GM12878 (cell line): ENCODE data around the gene SDK2. TPM values are rescaled to one million over a fixed set of nuclear protein-coding genes. Genes with fewer than 3 reads are reported as not detected.
A peak's percentile ranks its signal among the peaks of the same experiment; 100 is the strongest.

Experiments
- CBX3 ChIP-seq: fragments of 200-600 bp; sonication (generic); IDR thresholded peaks from 2 replicates; pipeline ENCODE4 v1.6.1; 2016; ENCODE audit warnings: low read depth, borderline replicate concordance
- ELK1 ChIP-seq: IDR thresholded peaks from 2 replicates; pipeline ENCODE4 v1.6.1; 2012; ENCODE audit warnings: low read depth, low read length, improper control_type of control experiment
- ETV6 ChIP-seq, 2 experiments: fragments of 450-650 bp in 1 of 2; IDR thresholded peaks in 1 of 2; conservative IDR thresholded peaks in 1 of 2; 2 replicates each; pipeline ENCODE4 v1.6.1; 2014; ENCODE audit warnings: antibody characterized with exemption in 1 of 2, borderline replicate concordance in 1 of 2, low read depth in 1 of 2, mild to moderate bottlenecking in 1 of 2, moderate library complexity in 1 of 2
- GATAD2B ChIP-seq: fragments of 450-650 bp; conservative IDR thresholded peaks from 2 replicates; pipeline ENCODE4 v1.6.1; 2017; ENCODE audit warnings: low read depth, mild to moderate bottlenecking, moderate library complexity
- IKZF1 ChIP-seq: fragments of 450-650 bp; conservative IDR thresholded peaks from 2 replicates; pipeline ENCODE4 v1.6.1; 2017; ENCODE audit warnings: antibody characterized with exemption, mild to moderate bottlenecking
- IKZF2 ChIP-seq, 2 experiments: fragments of 450-650 bp; IDR thresholded peaks; 2 replicates each; pipeline ENCODE4 v1.6.1; 2017; ENCODE audit warnings: mild to moderate bottlenecking in 2 of 2, moderate library complexity in 2 of 2
- NBN ChIP-seq: fragments of 450-650 bp; IDR thresholded peaks from 2 replicates; pipeline ENCODE4 v1.6.1; 2016
- NFIC ChIP-seq: IDR thresholded peaks from 2 replicates; pipeline ENCODE4 v1.6.1; 2012; ENCODE audit warnings: low read depth, mild to moderate bottlenecking, inconsistent platforms, low read length, moderate library complexity
- NFYA ChIP-seq: IDR thresholded peaks from 2 replicates; pipeline ENCODE4 v1.6.1; 2011; ENCODE audit warnings: low read depth, mild to moderate bottlenecking, low read length, improper control_type of control experiment, borderline replicate concordance
- RELA ChIP-seq: fragments of 450-650 bp; IDR thresholded peaks from 2 replicates; pipeline ENCODE4 v1.8.0; 2014; ENCODE audit warnings: borderline replicate concordance; ENCODE audit not compliant: partially characterized antibody
- SUZ12 ChIP-seq: fragments of 200-600 bp; sonication (generic); IDR thresholded peaks from one replicate; pipeline ENCODE4 v1.6.1; 2018; ENCODE audit warnings: antibody characterized with exemption, mild to moderate bottlenecking; ENCODE audit not compliant: unreplicated experiment
- TAF1 ChIP-seq: IDR thresholded peaks from 2 replicates; pipeline ENCODE4 v1.6.1; 2011; ENCODE audit warnings: mild to moderate bottlenecking, low read depth, low read length, borderline replicate concordance
- TCF12 ChIP-seq: IDR thresholded peaks from 2 replicates; pipeline ENCODE4 v1.6.1; 2011; ENCODE audit warnings: low read depth, mild to moderate bottlenecking, low read length
- YBX1 ChIP-seq: fragments of 450-650 bp; IDR thresholded peaks from 2 replicates; pipeline ENCODE4 v1.6.1; 2016; ENCODE audit warnings: antibody characterized with exemption
- ZBTB40 ChIP-seq: fragments of 450-650 bp; IDR thresholded peaks from 2 replicates; pipeline ENCODE4 v1.6.1; 2016; ENCODE audit warnings: mild to moderate bottlenecking, moderate library complexity, borderline replicate concordance
- ZNF592 ChIP-seq: fragments of 450-650 bp; IDR thresholded peaks from 2 replicates; pipeline ENCODE4 v1.6.1; 2017; ENCODE audit warnings: mild to moderate bottlenecking, moderate library complexity
- ZNF687 ChIP-seq: fragments of 450-650 bp; IDR thresholded peaks from 2 replicates; pipeline ENCODE4 v1.6.1; 2017; ENCODE audit warnings: mild to moderate bottlenecking, moderate library complexity
- polyA plus RNA-seq, 11 experiments: library from polyadenylated mRNA; depleted of rRNA in 4 of 11; unstranded in 6 of 11; stranded (reverse) in 5 of 11; fragments of >200 nt; fragmentation: Nextera tagmentation in 4 of 11; fragmentation: Illumina TruSeq in 1 of 11; extraction: Ambion mirVana in 4 of 11; extraction: Trizol in 1 of 11; gene quantifications; 1 replicate in 1 of 11; 2 replicates in 10 of 11; pipeline versions ENCODE4 v1.2.1 to v1.2.3, GENCODE V29; 2011 to 2016; ENCODE audit warnings: inconsistent platforms in 2 of 11, missing spikeins in 2 of 11, low read depth in 1 of 11
- total RNA-seq, 4 experiments: library from RNA; depleted of rRNA in 3 of 4; stranded (reverse); fragments of >200 nt in 3 of 4; fragmentation: Illumina TruSeq in 1 of 4; extraction: Trizol in 1 of 4; gene quantifications; 2 replicates each; pipeline versions ENCODE4 v1.2.1 to v1.2.3, GENCODE V29; 2013 to 2021

The SDK2 gene
- total and polyA plus RNA-seq, 10 of the 15 experiments (the other 5 are each of a cell fraction or from before 2014, with no cell fraction given): 0.03 to 0.08 (median 0.03) TPM; not detected in 7

GRCh38 chr17:73291260-73291801 lies 352.9 kb downstream of the SDK2 start (continued):
- TF ChIP-seq TCF12 (no peak), CBX3 (no peak), ZBTB40 (no peak), IKZF1 (peak; percentile 81), NFYA (no peak), IKZF2 (IDR thresholded peaks at IDR 0.05) (peak; percentile 61 to 71; a peak in 2 of 4 replicates), NBN (peak; percentile 56; the same call in 1 of the 2 replicates), ELK1 (no peak), RELA (no peak), ZNF592 (no peak), ETV6 (conservative IDR thresholded peaks at IDR 0.05 in 1 of 2, IDR thresholded peaks at IDR 0.05 in 1 of 2; ENCODE audit: borderline replicate concordance in 1 of 2, low read depth in 1 of 2) (no peak), ZNF687 (no peak), NFIC (no peak), SUZ12 (no peak), YBX1 (no peak), GATAD2B (no peak; the same call in 1 of the 2 replicates), TAF1 (no peak)
